ENCODE measurements around the gene ACSM4. TPM values are rescaled to one million over a fixed set of nuclear protein-coding genes. Genes with fewer than 3 reads are reported as not detected.

The ACSM4 gene
- total and polyA plus RNA-seq, 2 experiments from 2014 or later: not detected

DNA sequence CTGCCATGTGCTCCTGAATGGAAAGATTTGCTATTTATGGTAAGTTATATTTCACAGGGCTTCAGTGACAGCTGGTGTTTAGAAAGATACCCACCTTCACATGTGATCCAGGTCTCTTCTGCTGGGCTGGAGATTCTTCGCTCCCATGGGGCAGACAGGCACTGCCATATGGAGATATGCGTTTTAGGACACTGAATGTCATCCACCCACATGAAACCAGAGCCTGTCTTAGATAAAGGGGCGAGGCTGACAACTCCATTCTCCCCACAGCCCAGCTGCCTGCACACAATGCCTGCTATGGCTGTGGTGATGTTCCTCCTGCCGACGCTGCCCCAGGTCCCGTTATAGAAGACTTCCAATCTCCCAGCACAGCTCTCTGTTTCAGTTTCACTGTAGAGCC, 69.4 kb downstream of the ACSM4 start:
- H3K27ac ChIP-seq: no peak overlapping the region
- 71% methylated on average over 6 of the region's 6 CpGs for WGBS (ENCODE audit: low lambda C conversion rate, missing lambda C conversion rate)
- no peaks in the 10 kb centered on the region for H3K36me3 ChIP-seq (replicated peaks; ENCODE audit: insufficient read depth, low read depth)
- H3K27me3 ChIP-seq: no peaks in the 10 kb centered on the region
- TF ChIP-seq EZH2phosphoT487 (IDR thresholded peaks at IDR 0.05; ENCODE audit: low read depth, severe bottlenecking, unreplicated experiment): no peak
- no peak for TF ChIP-seq EZH2 (IDR thresholded peaks at IDR 0.05; ENCODE audit: borderline replicate concordance)
- TF ChIP-seq CTCF (IDR thresholded peaks at IDR 0.05; ENCODE audit: poor library complexity): no peak
- H3K4me2 ChIP-seq: no peak overlapping the region
- no peak overlapping the region for H3K4me3 ChIP-seq
- no peaks in the 10 kb centered on the region for H3K9me2 ChIP-seq (replicated peaks; ENCODE audit: insufficient read depth)
- H3K9me3 ChIP-seq (ENCODE audit: low read depth): no peaks in the 10 kb centered on the region
- DNase-seq (ENCODE audit: low spot score): no peak
- no peaks in the 10 kb centered on the region for H3K4me1 ChIP-seq (ENCODE audit: insufficient read depth)
- no peaks in the 10 kb centered on the region for H3K79me2 ChIP-seq
- H4K20me1 ChIP-seq (ENCODE audit: insufficient read depth, poor library complexity, severe bottlenecking): no peaks in the 10 kb centered on the region
- no peak overlapping the region for H2AFZ ChIP-seq

DNA sequence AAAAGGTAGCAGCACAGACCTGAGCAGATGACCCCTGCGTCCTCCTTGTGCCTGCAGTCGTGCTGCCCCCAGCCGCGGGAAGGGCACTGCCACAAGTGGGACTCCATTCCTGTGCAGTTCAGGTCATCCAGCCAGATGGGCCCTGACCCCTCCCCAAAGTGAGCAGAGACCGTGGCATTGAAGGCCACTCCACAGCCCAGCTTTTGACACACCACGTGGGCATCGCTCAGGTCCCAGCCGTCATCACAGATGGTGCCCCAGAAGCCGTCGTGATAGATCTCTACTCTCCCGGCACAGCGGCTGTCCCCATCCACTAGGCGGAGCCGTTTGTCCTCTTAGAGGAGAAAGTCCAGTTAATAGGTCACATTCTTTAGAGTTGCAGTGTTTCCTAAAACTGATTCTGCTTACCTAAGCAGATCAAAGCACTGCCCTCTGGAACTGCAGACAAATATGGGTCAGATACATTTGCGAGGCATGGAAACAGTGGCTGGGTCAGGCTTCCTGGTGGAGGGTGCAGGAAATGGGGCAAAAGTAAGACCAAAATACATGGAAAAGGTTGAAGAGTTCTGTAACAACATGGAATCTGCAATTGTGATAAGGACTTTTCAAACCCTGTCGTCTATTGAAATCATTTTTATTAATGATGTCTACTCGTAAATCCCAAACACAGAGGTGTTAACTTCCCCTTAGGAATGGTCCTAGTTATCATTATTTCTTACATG, 70.7 kb downstream of the ACSM4 start:
- Histone ChIP-seq H3K27me3 (no peaks in the 10 kb centered on the region), H3K79me2 (no peaks in the 10 kb centered on the region), H3K4me2 (no peak overlapping the region), H3K4me3 (no peak overlapping the region), H4K20me1 (ENCODE audit: insufficient read depth, poor library complexity, severe bottlenecking) (no peaks in the 10 kb centered on the region), H2AFZ (no peak overlapping the region), H3K9me2 (replicated peaks; ENCODE audit: insufficient read depth) (no peaks in the 10 kb centered on the region), H3K9me3 (ENCODE audit: low read depth) (no peaks in the 10 kb centered on the region), H3K27ac (no peak overlapping the region), H3K36me3 (replicated peaks; ENCODE audit: insufficient read depth, low read depth) (no peaks in the 10 kb centered on the region), H3K4me1 (ENCODE audit: insufficient read depth) (no peaks in the 10 kb centered on the region)
- peak; percentile 37 for DNase-seq (ENCODE audit: low spot score)
- 67% methylated on average over 17 of the region's 17 CpGs for WGBS (ENCODE audit: low lambda C conversion rate, missing lambda C conversion rate)
- peak; percentile 37 for TF ChIP-seq CTCF (IDR thresholded peaks at IDR 0.05; ENCODE audit: poor library complexity)
- TF ChIP-seq EZH2phosphoT487 (IDR thresholded peaks at IDR 0.05; ENCODE audit: low read depth, severe bottlenecking, unreplicated experiment): no peak
- no peak for TF ChIP-seq EZH2 (IDR thresholded peaks at IDR 0.05; ENCODE audit: borderline replicate concordance)

DNA sequence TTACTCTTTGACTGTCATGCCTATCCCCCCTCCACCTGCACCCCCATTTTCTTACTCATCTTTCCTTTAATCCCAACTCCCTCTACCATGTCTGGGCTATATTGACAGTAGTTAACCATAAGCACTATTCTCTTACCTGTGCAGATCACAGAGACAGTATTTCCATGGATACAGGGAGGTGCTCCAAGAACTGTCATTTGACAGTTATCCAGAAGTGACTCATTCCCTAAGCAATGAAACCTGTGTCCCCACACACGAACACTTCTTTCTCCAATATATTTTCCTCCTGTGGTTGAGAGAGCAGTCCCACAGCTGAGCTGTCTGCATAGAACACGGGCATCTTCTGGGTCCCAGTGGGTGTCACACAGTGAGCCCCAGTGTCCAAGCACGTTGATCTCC, 71.3 kb downstream of the ACSM4 start:
- no peaks in the 10 kb centered on the region for H3K79me2 ChIP-seq
- TF ChIP-seq EZH2 (IDR thresholded peaks at IDR 0.05; ENCODE audit: borderline replicate concordance) (no peak), CTCF (IDR thresholded peaks at IDR 0.05; ENCODE audit: poor library complexity) (no peak), EZH2phosphoT487 (IDR thresholded peaks at IDR 0.05; ENCODE audit: low read depth, severe bottlenecking, unreplicated experiment) (no peak)
- WGBS (ENCODE audit: low lambda C conversion rate, missing lambda C conversion rate): 85% methylated on average over 3 of the region's 3 CpGs
- no peak overlapping the region for H2AFZ ChIP-seq
- no peaks in the 10 kb centered on the region for H4K20me1 ChIP-seq (ENCODE audit: insufficient read depth, poor library complexity, severe bottlenecking)
- no peaks in the 10 kb centered on the region for H3K9me2 ChIP-seq (replicated peaks; ENCODE audit: insufficient read depth)
- no peak overlapping the region for H3K4me3 ChIP-seq
- DNase-seq (ENCODE audit: low spot score): peak; percentile 8
- no peaks in the 10 kb centered on the region for H3K4me1 ChIP-seq (ENCODE audit: insufficient read depth)
- no peaks in the 10 kb centered on the region for H3K9me3 ChIP-seq (ENCODE audit: low read depth)
- no peaks in the 10 kb centered on the region for H3K27me3 ChIP-seq
- H3K27ac ChIP-seq: no peak overlapping the region
- no peak overlapping the region for H3K4me2 ChIP-seq
- no peaks in the 10 kb centered on the region for H3K36me3 ChIP-seq (replicated peaks; ENCODE audit: insufficient read depth, low read depth)

Measured in hepatocyte (in vitro differentiated cells).